ENCODE results near the gene WDR33. TPM values are rescaled to one million over a fixed set of nuclear protein-coding genes. Genes with fewer than 3 reads are reported as not detected.

WDR33 gene
- total and polyA plus RNA-seq, 2 of the 13 experiments (the other 11 are each of a cell fraction or from before 2014, with no cell fraction given), result 54.9 to 78.2 TPM

DNA sequence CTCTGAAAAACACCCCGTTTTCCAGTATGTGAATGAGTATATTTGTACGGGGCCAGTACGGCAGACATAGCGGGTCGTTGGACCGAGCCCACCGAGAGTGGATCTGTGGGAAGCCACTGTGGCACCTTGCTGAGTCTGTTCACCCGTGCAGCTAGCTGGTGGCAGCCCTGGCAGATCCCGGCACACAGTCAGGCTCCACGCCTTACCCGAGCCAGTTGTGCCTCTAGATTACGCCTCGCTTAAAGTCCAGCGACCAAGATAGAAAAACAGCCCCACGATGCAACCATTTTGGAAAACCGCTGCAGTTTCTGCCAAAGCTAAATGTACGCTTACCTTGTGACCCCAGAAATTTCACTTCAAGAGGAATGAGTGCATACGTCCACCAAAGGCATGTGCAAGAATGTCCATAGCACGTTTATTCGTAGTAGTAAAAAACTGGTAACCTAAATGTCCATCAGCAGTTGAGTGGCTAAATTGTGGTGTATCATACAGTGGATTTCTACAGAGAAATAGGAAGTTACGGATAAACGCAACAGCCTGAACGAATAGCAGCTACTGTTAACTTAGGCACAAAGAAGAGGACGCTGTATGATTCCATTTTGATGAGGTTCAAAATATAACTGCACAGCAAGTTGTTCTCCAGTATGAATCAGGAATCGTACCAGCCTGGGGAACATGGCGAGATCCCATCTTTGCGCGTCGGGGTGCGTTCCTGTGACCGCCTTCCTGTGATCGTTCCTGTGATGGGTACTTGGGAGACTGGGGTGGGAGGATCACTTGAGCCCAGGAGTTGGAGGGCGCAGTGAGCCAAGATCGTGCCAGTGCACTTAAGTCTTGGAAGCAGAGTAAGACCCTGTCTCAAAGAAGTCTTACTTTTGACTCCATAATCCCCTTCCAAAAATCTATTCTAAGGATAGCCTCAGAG, 688 bp upstream of the WDR33 start (continued):
- TF ChIP-seq RBM39 (IDR thresholded peaks at IDR 0.05; ENCODE audit: low read depth, low read length, poor library complexity, severe bottlenecking) (no peak), SIN3A (IDR thresholded peaks at IDR 0.05; ENCODE audit: borderline replicate concordance, low read depth, low read length) (no peak), XRCC5 (optimal IDR thresholded peaks at IDR 0.05; ENCODE audit: low read length) (peak; percentile 11), ZNF337 (CRISPR knock-in tag; IDR thresholded peaks at IDR 0.05; ENCODE audit: borderline replicate concordance, low read depth) (no peak), ATF1 (CRISPR knock-in tag; IDR thresholded peaks at IDR 0.05) (no peak; the same call in 1 of the 2 replicates), ZNF224 (CRISPR knock-in tag; IDR thresholded peaks at IDR 0.05) (no peak; the same call in 1 of the 2 replicates), ZFP36 (IDR thresholded peaks at IDR 0.05; ENCODE audit: borderline replicate concordance, low read depth, low read length, partially characterized antibody) (no peak), HOXA7 (CRISPR knock-in tag; IDR thresholded peaks at IDR 0.05) (no peak), ASH2L (IDR thresholded peaks at IDR 0.05; ENCODE audit: insufficient read length, low read depth, low read length) (peak; percentile 19), CHD2 (IDR thresholded peaks at IDR 0.05; ENCODE audit: low read depth, low read length) (no peak), ZMYM2 (CRISPR knock-in tag; IDR thresholded peaks at IDR 0.05) (no peak), MBD4 (IDR thresholded peaks at IDR 0.05; ENCODE audit: borderline replicate concordance, low read length) (no peak), BORCS8-MEF2B (CRISPR knock-in tag; IDR thresholded peaks at IDR 0.05) (no peak), ZSCAN21 (CRISPR knock-in tag; IDR thresholded peaks at IDR 0.05; ENCODE audit: borderline replicate concordance) (peak; percentile 79), KLF12 (CRISPR knock-in tag; IDR thresholded peaks at IDR 0.05; ENCODE audit: borderline replicate concordance) (no peak), TP53 (CRISPR knock-in tag; conservative IDR thresholded peaks at IDR 0.05) (no peak), CHD4 (IDR thresholded peaks at IDR 0.05; ENCODE audit: borderline replicate concordance, low read length) (peak; percentile 75; the same call in 1 of the 2 replicates), ZNF225 (CRISPR knock-in tag; IDR thresholded peaks at IDR 0.05) (no peak)
- TF ChIP-seq, protein P1, sequence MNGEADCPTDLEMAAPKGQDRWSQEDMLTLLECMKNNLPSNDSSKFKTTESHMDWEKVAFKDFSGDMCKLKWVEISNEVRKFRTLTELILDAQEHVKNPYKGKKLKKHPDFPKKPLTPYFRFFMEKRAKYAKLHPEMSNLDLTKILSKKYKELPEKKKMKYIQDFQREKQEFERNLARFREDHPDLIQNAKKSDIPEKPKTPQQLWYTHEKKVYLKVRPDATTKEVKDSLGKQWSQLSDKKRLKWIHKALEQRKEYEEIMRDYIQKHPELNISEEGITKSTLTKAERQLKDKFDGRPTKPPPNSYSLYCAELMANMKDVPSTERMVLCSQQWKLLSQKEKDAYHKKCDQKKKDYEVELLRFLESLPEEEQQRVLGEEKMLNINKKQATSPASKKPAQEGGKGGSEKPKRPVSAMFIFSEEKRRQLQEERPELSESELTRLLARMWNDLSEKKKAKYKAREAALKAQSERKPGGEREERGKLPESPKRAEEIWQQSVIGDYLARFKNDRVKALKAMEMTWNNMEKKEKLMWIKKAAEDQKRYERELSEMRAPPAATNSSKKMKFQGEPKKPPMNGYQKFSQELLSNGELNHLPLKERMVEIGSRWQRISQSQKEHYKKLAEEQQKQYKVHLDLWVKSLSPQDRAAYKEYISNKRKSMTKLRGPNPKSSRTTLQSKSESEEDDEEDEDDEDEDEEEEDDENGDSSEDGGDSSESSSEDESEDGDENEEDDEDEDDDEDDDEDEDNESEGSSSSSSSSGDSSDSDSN (CRISPR knock-in tag; IDR thresholded peaks at IDR 0.05), result no peak
- TF ChIP-seq, protein P2, sequence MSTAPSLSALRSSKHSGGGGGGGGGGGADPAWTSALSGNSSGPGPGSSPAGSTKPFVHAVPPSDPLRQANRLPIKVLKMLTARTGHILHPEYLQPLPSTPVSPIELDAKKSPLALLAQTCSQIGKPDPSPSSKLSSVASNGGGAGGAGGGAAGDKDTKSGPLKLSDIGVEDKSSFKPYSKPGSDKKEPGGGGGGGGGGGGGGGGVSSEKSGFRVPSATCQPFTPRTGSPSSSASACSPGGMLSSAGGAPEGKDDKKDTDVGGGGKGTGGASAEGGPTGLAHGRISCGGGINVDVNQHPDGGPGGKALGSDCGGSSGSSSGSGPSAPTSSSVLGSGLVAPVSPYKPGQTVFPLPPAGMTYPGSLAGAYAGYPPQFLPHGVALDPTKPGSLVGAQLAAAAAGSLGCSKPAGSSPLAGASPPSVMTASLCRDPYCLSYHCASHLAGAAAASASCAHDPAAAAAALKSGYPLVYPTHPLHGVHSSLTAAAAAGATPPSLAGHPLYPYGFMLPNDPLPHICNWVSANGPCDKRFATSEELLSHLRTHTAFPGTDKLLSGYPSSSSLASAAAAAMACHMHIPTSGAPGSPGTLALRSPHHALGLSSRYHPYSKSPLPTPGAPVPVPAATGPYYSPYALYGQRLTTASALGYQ (CRISPR knock-in tag; IDR thresholded peaks at IDR 0.05), result no peak
- TF ChIP-seq, protein P3, sequence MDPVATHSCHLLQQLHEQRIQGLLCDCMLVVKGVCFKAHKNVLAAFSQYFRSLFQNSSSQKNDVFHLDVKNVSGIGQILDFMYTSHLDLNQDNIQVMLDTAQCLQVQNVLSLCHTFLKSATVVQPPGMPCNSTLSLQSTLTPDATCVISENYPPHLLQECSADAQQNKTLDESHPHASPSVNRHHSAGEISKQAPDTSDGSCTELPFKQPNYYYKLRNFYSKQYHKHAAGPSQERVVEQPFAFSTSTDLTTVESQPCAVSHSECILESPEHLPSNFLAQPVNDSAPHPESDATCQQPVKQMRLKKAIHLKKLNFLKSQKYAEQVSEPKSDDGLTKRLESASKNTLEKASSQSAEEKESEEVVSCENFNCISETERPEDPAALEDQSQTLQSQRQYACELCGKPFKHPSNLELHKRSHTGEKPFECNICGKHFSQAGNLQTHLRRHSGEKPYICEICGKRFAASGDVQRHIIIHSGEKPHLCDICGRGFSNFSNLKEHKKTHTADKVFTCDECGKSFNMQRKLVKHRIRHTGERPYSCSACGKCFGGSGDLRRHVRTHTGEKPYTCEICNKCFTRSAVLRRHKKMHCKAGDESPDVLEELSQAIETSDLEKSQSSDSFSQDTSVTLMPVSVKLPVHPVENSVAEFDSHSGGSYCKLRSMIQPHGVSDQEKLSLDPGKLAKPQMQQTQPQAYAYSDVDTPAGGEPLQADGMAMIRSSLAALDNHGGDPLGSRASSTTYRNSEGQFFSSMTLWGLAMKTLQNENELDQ (CRISPR knock-in tag; IDR thresholded peaks at IDR 0.05; ENCODE audit: borderline replicate concordance), result no peak
